NCI-H2081 (cell line): ENCODE measurements around the gene TNFRSF17.
"Not testable (repeated sequence)": the region's sequence is repeated elsewhere in the genome, so short reads cannot be mapped to it uniquely, and the experiment has no call there.

Experiments
- DNase-seq, 2 experiments: peaks; one replicate each; lab custom pipeline; 2025; lab: John Stamatoyannopoulos, UW

The TNFRSF17 gene

GRCh38 chr16:11964761-11965551 lies at the start of gene TNFRSF17:
TNFRSF17 (plus strand) TSS chr16:11965210; CDS start chr16:11965325, 115 bp downstream.
- DNase-seq, result no peak

- peak; percentile 99 for DNase-seq
These were observed 49.1 kb upstream of the TNFRSF17 start, which contains the start of gene GSPT1 for GRCh38 chr16:11915644-11916523. GSPT1 (minus strand) TSS chr16:11915956; CDS start chr16:11915720, 236 bp downstream.

- peak; percentile 51 to 79 for DNase-seq
These were observed 48.3 kb upstream of the TNFRSF17 start for GRCh38 chr16:11916524-11917285.

- DNase-seq, result not testable (repeated sequence)
These were observed 41.0 kb upstream of the TNFRSF17 start for GRCh38 chr16:11924046-11924445.

- not testable (repeated sequence) for DNase-seq
These were observed 37.7 kb upstream of the TNFRSF17 start for GRCh38 chr16:11927350-11927749.

GRCh38 chr16:11941945-11942344 lies 23.1 kb upstream of the TNFRSF17 start, which contains the start of gene NPIPB2:
NPIPB2 (minus strand) TSS chr16:11942045; CDS start chr16:11942045, 0 bp downstream.
- not testable (repeated sequence) for DNase-seq

- DNase-seq, result no peak
These were observed 18.6 kb upstream of the TNFRSF17 start for GRCh38 chr16:11946433-11946832.

- DNase-seq, result no peak
These were observed 16.2 kb upstream of the TNFRSF17 start for GRCh38 chr16:11948819-11949218.

- DNase-seq, result peak in 1 of 2 experiments; percentile 24
These were observed 15.5 kb upstream of the TNFRSF17 start for GRCh38 chr16:11949527-11949926.

- DNase-seq, result no peak
These were observed 14.6 kb upstream of the TNFRSF17 start for GRCh38 chr16:11950388-11950787.

- not testable (repeated sequence) for DNase-seq
These were observed 11.4 kb upstream of the TNFRSF17 start for GRCh38 chr16:11953576-11953975.

- DNase-seq, result no peak
These were observed 9.3 kb upstream of the TNFRSF17 start for GRCh38 chr16:11955713-11956123.

GRCh38 chr16:11956558-11956957 lies 8.5 kb upstream of the TNFRSF17 start:
- DNase-seq, result no peak

GRCh38 chr16:11957591-11958395 lies 7.2 kb upstream of the TNFRSF17 start:
- no peak for DNase-seq

- DNase-seq, result not testable (repeated sequence)
These were observed 2.6 kb upstream of the TNFRSF17 start for GRCh38 chr16:11962457-11962856.

GRCh38 chr16:11962978-11963377 lies 2.0 kb upstream of the TNFRSF17 start:
- DNase-seq, result not testable (repeated sequence)

GRCh38 chr16:11963706-11964105 lies 1.3 kb upstream of the TNFRSF17 start:
- DNase-seq, result no peak

GRCh38 chr16:11966173-11966572 lies 1.2 kb downstream of the TNFRSF17 start:
- DNase-seq, result no peak

- DNase-seq, result no peak
These were observed 2.3 kb downstream of the TNFRSF17 start for GRCh38 chr16:11967195-11967911.

- no peak for DNase-seq
These were observed 3.6 kb downstream of the TNFRSF17 start for GRCh38 chr16:11968577-11968976.
